IMR-90 (cell line): ENCODE results near the gene CMIP. TPM values are rescaled to one million over a fixed set of nuclear protein-coding genes. Genes with fewer than 3 reads are reported as not detected.

ENCODE experiments used
- ATAC-seq: fragments of 200-7000 bp; cut with Tn5 transposase; 2 replicates; pipeline ENCODE4 v1.9.1; 2020; ENCODE audit warnings: low read depth, mild to moderate bottlenecking, moderate library complexity
- BruUV-seq: library from RNA; stranded (reverse); fragments of 400-500 nt; replicated peaks from 2 replicates; lab custom pipeline; 2021; lab: Mats Ljungman, UMichigan
- CTCF ChIA-PET: fragments of 300-600 bp; formaldehyde crosslinking; extraction: SDS; loops from one replicate; lab custom pipeline; 2021; ENCODE audit warnings: antibody characterized with exemption; lab: Yijun Ruan, JAX
- POLR2A ChIA-PET: fragments of 300-600 bp; sonication (Branson Sonifier 250); formaldehyde crosslinking; loops from one replicate; lab custom pipeline; 2022; ENCODE audit warnings: antibody characterized with exemption; ENCODE audit not compliant: unreplicated experiment; lab: Charles Lee
- DNase-seq: peaks from one replicate; pipeline ENCODE4 v3.0.0; 2013
- H2AFZ ChIP-seq: replicated peaks from 2 replicates; pipeline ENCODE3; 2013; ENCODE audit warnings: low read length, mild to moderate bottlenecking; ENCODE audit not compliant: poor library complexity
- H2AK5ac ChIP-seq: 2 replicates; pipeline ENCODE4 v1.6.1; 2013; ENCODE audit warnings: low read depth, low read length, inconsistent platforms
- H2AK9ac ChIP-seq: replicated peaks from 2 replicates; pipeline ENCODE3; 2013; ENCODE audit warnings: mild to moderate bottlenecking, low read depth, low read length, moderate library complexity; ENCODE audit not compliant: poor library complexity
- H2BK120ac ChIP-seq: 2 replicates; pipeline ENCODE4 v1.6.1; 2013; ENCODE audit warnings: low read depth, low read length, inconsistent platforms
- H2BK15ac ChIP-seq: 3 replicates; pipeline ENCODE4 v1.6.1; 2013; ENCODE audit warnings: low read depth, low read length, inconsistent platforms
- H2BK20ac ChIP-seq: 2 replicates; pipeline ENCODE4 v1.6.1; 2013; ENCODE audit warnings: low read depth, mild to moderate bottlenecking, inconsistent platforms, low read length, moderate library complexity
- H2BK5ac ChIP-seq: 2 replicates; pipeline ENCODE4 v1.6.1; 2013; ENCODE audit warnings: mild to moderate bottlenecking, low read depth, low read length, inconsistent platforms; ENCODE audit not compliant: poor library complexity, severe bottlenecking
- H3K14ac ChIP-seq: replicated peaks from 2 replicates; pipeline ENCODE4 v1.6.1; 2013; ENCODE audit warnings: low read depth, low read length, inconsistent platforms
- H3K18ac ChIP-seq: 2 replicates; pipeline ENCODE4 v1.6.1; 2013; ENCODE audit warnings: low read depth, low read length, control low read depth
- H3K23ac ChIP-seq: 2 replicates; pipeline ENCODE4 v1.6.1; 2013; ENCODE audit warnings: low read depth, low read length, inconsistent platforms
- H3K27ac ChIP-seq: 2 replicates; pipeline ENCODE4 v1.5.1; 2013; ENCODE audit warnings: mild to moderate bottlenecking, control low read depth, low read length; ENCODE audit not compliant: insufficient read depth
- H3K27me3 ChIP-seq: 2 replicates; pipeline ENCODE4 v1.6.1; 2013; ENCODE audit warnings: low read length; ENCODE audit not compliant: control insufficient read depth, insufficient read depth
- H3K36me3 ChIP-seq: 2 replicates; pipeline ENCODE4 v1.6.1; 2013; ENCODE audit warnings: low read length, mixed read lengths; ENCODE audit not compliant: control insufficient read depth, insufficient read depth
- H3K4ac ChIP-seq: 2 replicates; pipeline ENCODE4 v1.6.1; 2013; ENCODE audit warnings: low read depth, low read length, inconsistent platforms
- H3K4me1 ChIP-seq: 2 replicates; pipeline ENCODE4 v1.6.1; 2013; ENCODE audit warnings: low read length, mixed read lengths; ENCODE audit not compliant: control insufficient read depth, insufficient read depth
- H3K4me2 ChIP-seq: 2 replicates; pipeline ENCODE4 v1.6.1; 2013; ENCODE audit warnings: low read depth, mild to moderate bottlenecking, control low read depth, low read length, moderate library complexity
- H3K4me3 ChIP-seq: 2 replicates; pipeline ENCODE4 v1.5.1; 2013; ENCODE audit warnings: low read depth, mild to moderate bottlenecking, control low read depth, low read length, moderate library complexity; ENCODE audit not compliant: insufficient read depth
- H3K56ac ChIP-seq: 2 replicates; pipeline ENCODE4 v1.6.1; 2013; ENCODE audit warnings: low read length, inconsistent platforms; ENCODE audit not compliant: insufficient read depth; ENCODE audit errors: extremely low read depth
- H3K79me1 ChIP-seq, 2 experiments: 2 replicates each; pipeline ENCODE4 v1.6.1; 2013; ENCODE audit warnings: low read length in 2 of 2, inconsistent platforms in 1 of 2, low read depth in 1 of 2
- H3K9ac ChIP-seq: 2 replicates; pipeline ENCODE4 v1.6.1; 2013; ENCODE audit warnings: low read depth, low read length, control low read depth
- H3K9me1 ChIP-seq: 2 replicates; pipeline ENCODE4 v1.6.1; 2013; ENCODE audit warnings: low read length, inconsistent platforms; ENCODE audit not compliant: insufficient read depth
- H3K9me3 ChIP-seq: 2 replicates; pipeline ENCODE4 v1.6.1; 2013; ENCODE audit warnings: low read length; ENCODE audit not compliant: control insufficient read depth, insufficient read depth
- H4K20me1 ChIP-seq: 2 replicates; pipeline ENCODE4 v1.6.1; 2013; ENCODE audit warnings: low read length, inconsistent platforms; ENCODE audit not compliant: insufficient read depth
- H4K5ac ChIP-seq: 2 replicates; pipeline ENCODE4 v1.6.1; 2013; ENCODE audit warnings: mild to moderate bottlenecking, low read depth, low read length, control low read depth
- H4K8ac ChIP-seq, 2 experiments: 2 replicates each; pipeline ENCODE4 v1.6.1; 2013; ENCODE audit warnings: low read depth in 2 of 2, low read length in 2 of 2, control low read depth in 1 of 2, inconsistent platforms in 1 of 2
- H4K91ac ChIP-seq: 2 replicates; pipeline ENCODE4 v1.6.1; 2013; ENCODE audit warnings: low read depth, low read length, inconsistent platforms; ENCODE audit not compliant: insufficient read depth
- FOS ChIP-seq: fragments of 150-350 bp; IDR thresholded peaks from 2 replicates; pipeline ENCODE4 v1.6.1; 2016; ENCODE audit warnings: low read depth, low read length
- WGBS, 2 experiments: methylation state at CpG; one replicate each; pipeline versions ENCODE4 v1.1.5 to v1.1.7; 2013; ENCODE audit warnings: missing lambda C conversion rate in 2 of 2; ENCODE audit not compliant: insufficient read length in 1 of 2; ENCODE audit errors: extremely low coverage in 2 of 2; 5-methylcytosine and 5-hydroxymethylcytosine counted together
- dilution Hi-C: fragments of 300-500 bp; cut with HindIII; formaldehyde crosslinking; loops from one replicate; pipeline ENCODE4 v1.14.3; 2018; ENCODE audit warnings: low sequenced_read_pairs; ENCODE audit not compliant: unreplicated experiment
- in situ Hi-C: fragments of 300-500 bp; cut with MboI; formaldehyde crosslinking; loops from 3 replicates; pipeline ENCODE4 v1.14.3; 2019; ENCODE audit warnings: low sequenced_read_pairs, inconsistent platforms, mixed read lengths
- intact Hi-C: fragments of 100-400 bp; cut with micrococcal nuclease; formaldehyde crosslinking; loops from 2 replicates; pipeline ENCODE4 v1.10.0; 2022
- polyA plus RNA-seq, 3 experiments: library from polyadenylated mRNA; depleted of rRNA; stranded (reverse); fragments of >200 nt; gene quantifications; 2 replicates each; pipeline ENCODE4 v1.2.3, GENCODE V29; 2012; ENCODE audit warnings: low replicate concordance in 1 of 3
- total RNA-seq: library from RNA; depleted of rRNA; stranded (reverse); fragments of >200 nt; gene quantifications from 2 replicates; pipeline ENCODE4 v1.2.3, GENCODE V29; 2012

Gene CMIP
- total and polyA plus RNA-seq, 2 of the 4 experiments (the other 2 are of a cell fraction), result 3.2 to 11.6 TPM

GRCh38 chr16:81566086-81567007 lies 121.7 kb downstream of the CMIP start:
- no peak overlapping the region for H3K56ac ChIP-seq
- H3K4ac ChIP-seq, result no peak overlapping the region
- no peak overlapping the region for H2BK20ac ChIP-seq
- H3K4me1 ChIP-seq, result peaks cover 7% of the 10 kb centered on the region
- H3K79me1 ChIP-seq, result peaks cover 30 to 69% of the 10 kb centered on the region in 2 experiments
- DNase-seq, result no peak
- H4K20me1 ChIP-seq, result peaks cover 79% of the 10 kb centered on the region
- no peak overlapping the region for H2BK15ac ChIP-seq
- H4K91ac ChIP-seq, result no peak overlapping the region
- no TSS peak for BruUV-seq
- ATAC-seq, result no peak
- in situ Hi-C loops (no loop called here), intact Hi-C loops (no loop called here), dilution Hi-C loops (no loop called here)
- H2AFZ ChIP-seq, result no peak overlapping the region
- no peaks in the 10 kb centered on the region for H3K27me3 ChIP-seq
- H2AK5ac ChIP-seq, result 0 out of 2 replicates have a peak overlapping the region, but pooled peaks have one; percentile 15
- ChIA-PET CTCF (no interaction called here), POLR2A (no interaction called here)
- H2AK9ac ChIP-seq, result no peak overlapping the region
- no peak overlapping the region for H3K9ac ChIP-seq
- TF ChIP-seq FOS, result no peak
- no peak overlapping the region for H3K14ac ChIP-seq
- 96% methylated on average over 4 of the region's 7 CpGs; no CpG with 5 or more reads in 1 of the 2 experiments for WGBS, 2 experiments
- H4K5ac ChIP-seq, result no peak overlapping the region
- H4K8ac ChIP-seq, result no peak overlapping the region
- H3K4me3 ChIP-seq, result no peak overlapping the region
- no peaks in the 10 kb centered on the region for H3K9me3 ChIP-seq
- no peak overlapping the region; the same call in 1 of the 2 replicates for H3K23ac ChIP-seq
- H2BK120ac ChIP-seq, result no peak overlapping the region
- H3K18ac ChIP-seq, result no peak overlapping the region
- no peaks in the 10 kb centered on the region for H3K36me3 ChIP-seq
- no peak overlapping the region for H3K4me2 ChIP-seq
- peaks cover 21% of the 10 kb centered on the region for H3K9me1 ChIP-seq
- H2BK5ac ChIP-seq, result no peak overlapping the region
- no peak overlapping the region for H3K27ac ChIP-seq
